HG03354 (cell line): ENCODE data around the gene PLPPR2.
"Not testable (repeated sequence)": the region's sequence is repeated elsewhere in the genome, so short reads cannot be mapped to it uniquely, and the experiment has no call there.

Experiments used
- ATAC-seq: cut with Tn5 transposase; IDR thresholded peaks from one replicate; pipeline ENCODE4 v1.9.1; 2021; ENCODE audit warnings: mild to moderate bottlenecking; ENCODE audit not compliant: unreplicated experiment, poor library complexity, severe bottlenecking

The PLPPR2 gene

GRCh38 chr19:11364935-11365334 lies 9.7 kb downstream of the PLPPR2 start:
- no peak for ATAC-seq

- no peak for ATAC-seq
Measured at GRCh38 chr19:11365557-11366117, 10.4 kb downstream of the PLPPR2 start.

GRCh38 chr19:11367528-11367927 lies 12.3 kb downstream of the PLPPR2 start:
- no peak for ATAC-seq

- ATAC-seq = no peak
Measured at GRCh38 chr19:11370744-11371143, 15.5 kb downstream of the PLPPR2 start.

GRCh38 chr19:11373166-11373884 lies 18.1 kb downstream of the PLPPR2 start:
- no peak for ATAC-seq

GRCh38 chr19:11373885-11374432 lies 18.7 kb downstream of the PLPPR2 start:
- ATAC-seq = no peak

- peak; percentile 85 for ATAC-seq
Measured at GRCh38 chr19:11374433-11375142, 19.4 kb downstream of the PLPPR2 start, which contains the start of gene SWSAP1. TSS of gene SWSAP1 (plus strand) at chr19:11374666. CDS start at chr19:11374681, 15 bp downstream.

GRCh38 chr19:11375143-11375948 lies 20.1 kb downstream of the PLPPR2 start:
- no peak for ATAC-seq

GRCh38 chr19:11377237-11377636 lies 22.0 kb downstream of the PLPPR2 start:
- ATAC-seq = no peak

- no peak for ATAC-seq
Measured at GRCh38 chr19:11377756-11378155, 22.5 kb downstream of the PLPPR2 start.

GRCh38 chr19:11378319-11379189 lies 23.3 kb downstream of the PLPPR2 start:
- ATAC-seq = no peak

- not testable (repeated sequence) for ATAC-seq
Measured at GRCh38 chr19:11379269-11379845, 24.1 kb downstream of the PLPPR2 start.

GRCh38 chr19:11379857-11380350 lies 24.7 kb downstream of the PLPPR2 start:
- no peak for ATAC-seq

- ATAC-seq = peak; percentile 85
Measured at GRCh38 chr19:11380653-11381537, 25.7 kb downstream of the PLPPR2 start.

- ATAC-seq = no peak
Measured at GRCh38 chr19:11382898-11383705, 27.9 kb downstream of the PLPPR2 start.

GRCh38 chr19:11383706-11384048 lies 28.4 kb downstream of the PLPPR2 start:
- no peak for ATAC-seq

- no peak for ATAC-seq
Measured at GRCh38 chr19:11384778-11385129, 29.5 kb downstream of the PLPPR2 start.
